HG02759 (cell line): Measurements from ENCODE around the gene SKI.

Experiments used
- ATAC-seq: cut with Tn5 transposase; IDR thresholded peaks from one replicate; pipeline ENCODE4 v1.9.1; 2021; ENCODE audit warnings: mild to moderate bottlenecking, moderate library complexity; ENCODE audit not compliant: unreplicated experiment

Gene SKI

DNA sequence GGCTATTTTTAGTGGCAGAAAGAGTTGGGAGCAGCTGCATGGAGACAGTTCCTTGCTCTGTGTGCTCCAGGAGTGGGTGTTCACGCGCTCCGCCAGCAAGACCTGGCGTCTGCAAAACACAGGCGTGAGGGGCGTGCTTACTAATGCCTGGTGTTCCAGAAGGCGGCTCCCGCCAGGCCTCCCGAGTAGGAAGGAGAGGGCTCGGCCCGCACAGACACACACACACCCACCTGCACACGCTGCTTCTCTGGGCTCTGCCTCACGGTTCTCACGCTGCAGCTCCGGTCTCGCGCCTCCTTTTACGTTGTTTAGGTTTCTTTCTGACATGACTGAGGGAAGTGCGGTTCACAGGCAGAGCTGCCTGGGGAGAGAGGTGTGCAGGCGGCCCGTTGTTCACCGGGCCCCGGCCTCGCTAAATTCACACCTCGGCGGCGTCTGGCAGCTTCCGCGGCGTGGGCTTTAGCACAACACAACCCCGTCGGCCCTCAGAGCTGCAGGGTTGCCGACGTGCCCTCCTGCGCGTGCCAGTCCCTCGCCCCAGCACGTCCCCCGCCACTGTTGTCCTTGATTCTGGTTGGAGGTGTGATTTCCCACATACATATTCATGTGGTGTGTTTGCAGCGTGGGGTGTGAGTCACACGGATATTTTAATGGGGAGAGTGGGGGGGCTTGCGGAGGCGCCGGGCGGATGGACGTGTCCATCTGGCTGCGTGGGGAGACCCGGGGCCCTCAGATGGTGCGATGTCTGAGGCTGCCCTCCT, 77.0 kb downstream of the SKI start:
- no peak for ATAC-seq

DNA sequence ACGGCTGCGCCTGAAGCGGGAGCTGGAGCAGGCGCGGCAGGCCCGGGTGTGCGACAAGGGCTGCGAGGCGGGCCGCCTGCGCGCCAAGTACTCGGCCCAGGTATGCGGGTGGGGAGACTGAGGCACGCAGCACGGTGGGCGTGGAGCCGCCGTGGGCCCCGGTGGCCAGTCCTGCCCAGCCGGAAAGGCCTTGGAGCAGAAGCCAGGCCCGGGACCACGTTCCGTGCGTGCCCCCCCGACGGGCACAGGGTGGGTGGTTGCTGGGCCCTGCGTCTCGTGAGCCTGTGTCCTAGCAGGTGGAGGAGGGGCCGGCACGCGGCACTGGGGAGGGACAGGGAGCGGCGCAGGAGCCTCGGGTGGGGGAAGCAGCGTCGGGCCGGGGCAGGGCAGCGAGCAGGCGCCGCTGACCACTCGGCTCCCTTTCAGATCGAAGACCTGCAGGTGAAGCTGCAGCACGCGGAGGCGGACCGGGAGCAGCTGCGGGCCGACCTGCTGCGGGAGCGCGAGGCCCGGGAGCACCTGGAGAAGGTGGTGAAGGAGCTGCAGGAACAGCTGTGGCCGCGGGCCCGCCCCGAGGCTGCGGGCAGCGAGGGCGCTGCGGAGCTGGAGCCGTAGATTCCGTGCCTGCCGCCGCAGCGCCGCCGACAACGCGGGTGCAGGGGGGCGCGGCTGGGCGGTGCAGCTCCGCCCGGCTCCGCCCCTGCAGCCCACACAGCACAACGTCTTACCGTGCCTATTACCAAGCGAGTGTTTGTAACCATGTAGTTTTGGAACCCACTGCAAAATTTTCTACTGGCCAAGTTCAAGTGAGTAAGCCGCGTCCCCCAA, 78.2 kb downstream of the SKI start:
- no peak for ATAC-seq

DNA sequence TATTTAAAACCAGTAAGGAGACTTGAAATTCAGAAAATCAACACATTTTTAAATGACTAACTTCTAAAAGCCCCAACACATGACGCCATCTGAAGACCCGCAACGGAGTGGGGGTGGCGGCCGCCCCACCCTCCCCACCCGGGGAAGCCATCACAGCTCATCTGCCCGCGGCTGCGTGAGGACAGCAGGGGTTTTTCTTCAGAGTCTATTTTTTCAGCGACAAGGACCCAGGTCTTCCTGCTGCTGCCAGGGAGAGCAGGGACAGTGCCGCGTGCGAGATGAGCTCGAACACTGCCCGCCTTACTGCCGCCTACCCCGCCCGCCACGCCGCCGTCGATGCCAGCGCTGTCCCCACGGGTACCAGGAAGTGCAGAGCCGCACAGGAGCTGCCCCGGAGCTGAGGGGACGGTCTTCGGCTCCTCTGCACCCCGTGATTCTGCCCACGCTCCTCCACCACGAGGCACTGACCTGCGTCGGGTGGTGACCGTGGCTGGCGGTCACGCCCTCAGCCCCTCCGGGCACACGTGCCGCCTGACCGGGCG, 79.0 kb downstream of the SKI start:
- no peak for ATAC-seq

DNA sequence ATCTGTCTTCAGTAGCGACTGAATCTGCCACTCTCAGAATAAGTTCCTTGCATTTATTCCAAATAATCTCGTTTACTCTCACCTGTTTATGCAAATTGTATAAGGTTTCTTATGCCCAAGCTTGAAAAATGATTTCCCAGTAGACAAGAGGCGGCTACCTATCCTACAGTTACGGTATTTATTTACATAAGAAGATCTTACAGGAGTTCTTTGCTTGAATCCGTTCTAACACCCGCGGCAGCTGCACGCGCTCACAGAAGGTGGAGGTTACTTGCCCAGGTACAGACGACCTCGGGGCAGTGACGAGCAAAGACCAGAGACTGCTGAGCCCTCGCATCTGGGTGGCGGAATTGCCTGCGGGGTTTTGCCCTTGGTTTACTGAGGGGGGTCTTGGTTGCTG, 79.9 kb downstream of the SKI start:
- ATAC-seq: no peak

DNA sequence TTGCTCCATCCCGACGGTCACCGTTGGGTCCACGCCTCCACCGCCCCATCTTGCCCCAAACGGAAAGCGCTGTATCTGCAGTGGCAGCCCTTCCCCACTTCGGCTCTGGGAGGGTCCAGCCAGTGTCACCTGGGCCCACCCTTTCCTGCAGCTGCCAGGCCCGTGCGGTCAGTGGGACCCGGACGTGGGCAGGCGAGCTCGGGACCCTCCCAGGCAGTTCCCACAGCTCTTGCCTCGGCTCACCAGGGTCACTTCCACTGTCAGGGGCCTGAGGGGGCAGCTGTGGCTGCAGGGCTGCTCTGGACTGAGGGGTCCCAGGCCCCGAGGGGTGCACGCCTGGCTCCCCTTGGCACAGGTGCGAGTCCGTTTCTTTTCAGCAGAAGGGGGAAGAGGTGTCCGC, 80.7 kb downstream of the SKI start:
- no peak for ATAC-seq

DNA sequence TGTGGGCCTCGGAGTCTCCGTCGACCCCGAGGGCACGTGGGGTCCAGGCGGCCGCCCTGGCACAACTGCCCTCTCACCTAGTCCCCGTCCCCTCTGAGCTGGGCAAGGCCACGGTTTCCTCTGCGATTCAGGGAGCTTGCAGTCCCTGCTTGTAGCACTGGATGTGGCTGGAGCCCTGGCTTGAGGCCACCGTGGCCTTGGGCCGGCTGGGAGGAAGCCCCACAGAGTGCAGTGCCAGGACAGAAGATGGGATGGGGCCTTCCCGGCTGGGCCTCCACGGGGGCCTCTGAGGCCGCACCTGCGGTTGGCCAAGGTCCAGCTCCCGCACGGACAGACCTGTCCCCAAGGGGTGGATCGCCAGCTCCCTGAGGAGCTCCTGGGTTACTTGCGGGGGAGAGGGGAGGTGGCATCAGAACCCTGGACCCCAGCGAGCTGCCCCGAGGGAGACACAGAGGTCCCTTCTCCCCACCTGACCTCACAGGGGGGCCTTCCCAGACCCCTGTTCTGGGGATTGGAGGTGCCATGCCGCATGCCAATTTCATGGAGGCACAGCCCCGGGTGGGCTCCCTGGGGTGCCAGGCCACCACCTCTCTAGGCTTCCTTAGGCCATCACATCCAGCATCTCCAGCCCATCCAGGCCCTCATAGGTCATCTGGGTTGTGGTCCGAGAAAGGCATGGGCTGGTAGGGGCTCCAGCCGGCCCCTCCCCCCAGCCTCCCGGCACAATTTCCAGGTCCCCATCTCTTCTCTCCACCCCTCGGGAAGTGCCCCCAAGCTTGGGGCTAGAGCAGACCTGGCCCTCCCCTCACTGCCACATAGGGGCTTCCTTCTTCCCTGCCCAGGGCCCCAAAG, 82.4 kb downstream of the SKI start:
- no peak for ATAC-seq

DNA sequence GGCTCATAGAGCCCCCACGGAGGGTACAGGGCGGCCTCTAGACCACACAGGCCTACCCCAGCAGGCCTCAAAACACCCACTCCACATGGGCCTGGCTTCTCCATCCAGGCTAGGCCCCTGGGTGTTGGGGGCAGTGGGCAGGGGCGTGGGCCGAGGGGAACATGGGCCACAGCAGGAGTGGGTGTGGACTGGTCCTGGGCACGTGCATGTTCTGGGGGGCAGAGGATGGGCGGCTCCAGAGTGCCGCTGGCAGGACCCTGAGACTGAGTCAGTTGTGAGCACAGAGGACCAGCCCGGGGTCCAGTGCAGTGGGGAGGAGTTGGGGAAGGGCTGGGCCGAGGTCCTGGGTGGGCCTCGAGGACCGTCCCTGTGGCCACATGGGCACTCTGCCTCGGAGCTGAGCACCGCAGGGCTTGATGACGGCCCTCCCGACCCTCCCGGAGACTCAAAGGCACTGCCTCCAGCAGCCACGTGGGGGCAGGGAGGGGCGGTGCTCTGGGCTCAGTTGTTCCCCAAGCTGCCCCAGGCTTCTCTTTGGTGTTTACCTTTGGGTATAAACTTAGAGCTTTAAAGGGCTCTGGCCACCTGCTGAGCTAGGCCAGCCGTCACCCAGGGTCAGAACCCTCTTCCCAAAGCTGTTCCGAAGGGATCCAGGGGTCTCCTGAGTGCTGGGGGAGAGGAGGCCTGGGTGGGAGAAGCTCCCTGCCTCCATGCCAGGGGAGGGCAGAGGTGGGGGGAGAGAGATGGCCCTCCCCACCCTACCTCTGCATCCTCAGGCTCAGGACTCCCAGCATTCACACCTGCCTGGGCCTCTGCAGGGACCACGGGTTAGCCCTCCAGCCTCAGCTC, 83.3 kb downstream of the SKI start:
- no peak for ATAC-seq

DNA sequence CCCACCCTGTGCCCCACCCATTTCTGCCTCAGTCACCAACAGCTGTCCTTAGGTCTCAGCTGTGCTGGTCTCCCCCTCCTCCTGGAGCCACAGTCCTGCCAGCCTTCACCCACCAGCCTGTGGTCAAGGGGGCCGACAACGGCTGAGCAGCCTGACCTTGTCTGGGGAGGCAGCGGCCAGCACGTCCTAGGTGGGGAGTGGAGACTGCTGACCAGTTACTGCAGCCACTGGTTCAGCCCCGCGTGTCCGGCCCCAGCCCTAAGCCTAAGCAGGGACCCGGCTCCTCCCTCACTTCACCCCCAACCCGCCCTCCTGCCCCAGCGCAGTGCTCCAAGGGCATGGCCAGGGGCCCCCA, 84.0 kb downstream of the SKI start:
- no peak for ATAC-seq

DNA sequence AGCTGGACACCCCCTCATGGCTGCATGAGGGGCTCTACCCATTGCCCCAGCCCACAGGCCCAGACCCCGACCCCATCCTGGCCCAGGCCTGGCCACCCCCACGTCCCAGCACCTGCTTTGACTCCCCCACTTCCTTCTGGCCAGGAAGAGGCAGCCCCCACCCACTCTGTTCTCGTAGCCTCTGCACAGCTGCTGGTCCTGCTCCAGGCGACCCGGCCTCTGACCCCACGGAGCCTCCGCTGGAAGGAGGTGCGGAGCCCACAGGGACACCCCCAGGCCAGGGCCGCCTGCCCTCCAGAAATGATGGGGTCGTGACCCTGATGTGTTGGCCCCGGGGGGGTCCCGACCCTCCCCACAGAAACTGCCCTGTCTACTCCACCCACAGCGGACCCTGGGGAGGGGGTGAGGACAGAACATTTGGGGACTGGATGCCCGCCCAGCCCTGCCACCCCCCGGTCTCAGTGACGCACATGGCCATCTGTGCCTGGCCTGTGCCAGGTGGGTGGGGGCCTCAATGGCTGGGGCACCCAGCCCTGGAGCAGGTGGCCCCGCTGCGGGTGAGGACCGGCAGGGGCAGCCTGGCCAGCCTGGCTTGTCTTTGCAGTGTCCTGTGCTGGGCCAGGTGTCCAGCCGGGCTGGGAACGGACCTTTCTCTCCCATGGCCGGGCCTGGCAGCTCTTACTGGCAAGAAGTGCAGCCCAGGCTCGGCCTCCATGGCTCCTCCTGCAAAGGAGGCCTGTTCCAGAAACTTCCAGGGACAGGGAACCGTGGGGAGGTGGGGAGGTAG, 84.6 kb downstream of the SKI start:
- no peak for ATAC-seq

DNA sequence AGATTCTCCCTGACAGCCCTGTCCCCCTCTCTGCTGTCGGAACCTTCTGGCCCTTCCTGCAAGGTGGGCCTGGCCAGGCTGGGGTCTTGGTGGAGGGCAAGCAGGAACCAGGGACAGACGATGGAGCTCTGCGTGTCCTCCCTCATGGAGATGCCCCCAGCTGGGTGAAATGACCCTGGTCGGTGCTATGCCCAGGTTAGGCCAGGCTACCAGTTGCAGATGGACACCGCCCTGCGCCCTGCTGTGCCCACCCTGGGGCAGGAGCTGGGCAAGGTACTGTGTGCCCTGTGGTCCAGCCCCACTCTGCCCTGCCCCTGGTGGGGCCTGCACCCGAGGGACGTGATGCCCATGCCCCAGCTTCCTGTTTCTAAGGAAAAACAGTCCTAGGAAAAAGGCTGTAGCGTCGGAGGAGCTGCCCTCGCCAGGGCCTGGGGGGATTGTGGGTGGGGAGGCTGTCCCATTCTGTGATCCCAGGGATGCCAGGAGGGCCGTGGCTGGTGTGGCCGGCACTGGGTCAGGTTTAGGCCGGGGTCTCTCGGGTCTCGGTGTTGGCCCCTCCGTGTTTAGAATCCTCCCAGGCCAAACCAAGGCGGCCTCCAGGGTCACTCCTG, 85.6 kb downstream of the SKI start:
- no peak for ATAC-seq

DNA sequence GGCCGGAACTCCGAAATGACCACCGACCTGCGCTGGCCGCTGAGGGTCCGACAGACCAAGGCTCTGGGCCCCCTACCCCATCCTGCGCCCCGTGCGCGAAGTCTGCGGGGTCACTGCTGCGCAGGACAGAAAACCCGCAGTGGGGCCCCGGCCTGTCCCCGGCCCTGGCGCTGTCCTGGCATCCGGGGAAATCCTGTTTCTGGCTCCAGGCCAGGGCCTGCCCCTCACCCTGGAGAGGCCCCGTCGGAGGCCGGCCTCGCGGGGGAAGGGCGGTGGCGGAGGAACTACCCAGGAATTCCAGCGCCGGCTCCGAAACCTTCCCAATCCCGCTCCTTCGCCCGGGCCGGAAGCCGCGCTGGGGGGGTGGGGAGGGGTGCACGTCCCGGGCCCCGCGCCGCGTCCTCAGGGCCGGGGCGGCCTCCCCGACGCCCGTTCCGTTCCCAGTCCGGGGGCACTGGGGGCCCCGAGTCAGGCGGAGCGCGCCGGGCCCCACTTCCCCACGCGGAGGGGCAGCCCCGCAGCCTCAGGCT, 86.2 kb downstream of the SKI start:
- no peak for ATAC-seq

DNA sequence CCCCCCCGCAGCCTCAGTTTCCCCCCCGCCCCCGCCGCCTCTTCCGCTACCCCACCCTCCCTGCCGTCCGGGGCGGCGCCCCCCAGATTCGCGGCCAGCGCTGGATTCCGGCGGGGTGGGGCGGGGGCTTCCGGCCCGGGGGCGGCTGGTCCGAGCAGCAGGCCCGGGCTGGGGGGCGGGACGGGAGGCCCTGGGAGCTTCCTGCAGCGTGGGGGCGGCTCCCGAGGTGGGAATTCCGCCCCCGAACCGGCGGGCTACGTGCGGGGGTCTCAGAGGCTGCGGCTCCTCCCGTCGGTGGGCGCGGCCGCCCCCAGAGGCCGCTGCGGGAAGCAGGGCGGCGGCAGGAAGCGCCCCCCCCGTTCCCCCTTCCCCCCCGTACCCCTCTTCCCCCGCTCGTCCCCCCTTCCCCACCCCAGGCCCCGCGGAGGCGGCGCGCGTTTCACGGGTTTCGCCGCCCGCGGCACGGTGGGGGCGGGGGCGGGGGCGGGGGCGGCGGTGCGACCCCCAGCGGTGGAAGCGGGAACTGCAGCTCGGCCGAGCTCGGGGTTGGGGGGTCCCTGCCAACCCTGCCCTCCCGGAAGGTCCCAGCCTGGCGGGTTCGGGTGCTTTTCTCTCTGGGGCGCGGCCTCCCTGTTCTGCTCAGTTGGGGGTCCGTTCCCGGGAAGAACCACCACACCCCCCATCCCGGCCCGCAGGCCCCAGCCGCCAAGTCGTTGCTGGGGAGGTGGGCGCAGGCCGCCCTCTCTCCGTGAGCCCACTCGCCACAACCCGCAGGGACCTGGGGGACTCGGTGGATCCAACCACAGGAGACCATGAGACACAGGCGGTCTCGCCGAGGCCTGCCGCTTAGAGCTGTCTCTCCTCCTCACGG, 86.9 kb downstream of the SKI start:
- no peak for ATAC-seq

DNA sequence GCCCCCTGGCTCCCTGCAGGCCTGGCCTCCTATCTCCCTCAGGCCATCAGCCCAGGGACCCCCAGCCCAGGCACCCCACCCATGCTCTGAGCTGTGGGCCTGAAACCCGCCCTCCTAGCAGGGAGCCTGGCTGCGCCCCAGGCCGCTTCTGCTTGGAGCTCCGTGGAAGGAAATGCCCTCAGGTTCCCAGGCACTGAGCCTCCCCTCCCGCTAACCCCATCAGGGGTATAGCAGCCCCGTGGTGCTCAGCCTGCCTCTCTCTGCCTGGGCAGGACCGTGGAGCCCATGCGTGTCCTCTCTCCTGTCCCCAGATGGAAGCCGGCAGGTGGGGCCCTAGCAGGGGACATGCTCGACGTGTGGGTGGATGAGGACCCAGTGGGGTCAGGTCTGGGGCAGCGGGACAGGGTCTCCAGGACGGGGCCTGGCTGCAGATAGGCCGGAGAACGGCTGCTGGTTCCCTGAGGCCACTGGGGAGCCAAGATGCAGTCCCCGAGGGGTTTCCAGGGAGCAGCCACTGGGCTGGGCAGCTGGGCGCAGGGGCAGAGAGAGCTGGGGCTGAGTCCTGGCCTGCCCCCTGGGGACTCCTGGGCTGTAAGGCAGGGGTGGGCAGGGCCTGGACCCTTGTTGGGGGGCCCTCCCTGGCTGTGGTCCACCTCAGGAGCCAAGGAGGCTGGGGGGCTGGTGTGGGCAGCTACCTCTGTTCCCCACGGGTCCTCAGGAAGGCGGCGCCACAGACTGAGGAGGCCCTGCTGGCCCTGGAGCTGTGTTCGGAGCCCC, 87.7 kb downstream of the SKI start:
- ATAC-seq: no peak

DNA sequence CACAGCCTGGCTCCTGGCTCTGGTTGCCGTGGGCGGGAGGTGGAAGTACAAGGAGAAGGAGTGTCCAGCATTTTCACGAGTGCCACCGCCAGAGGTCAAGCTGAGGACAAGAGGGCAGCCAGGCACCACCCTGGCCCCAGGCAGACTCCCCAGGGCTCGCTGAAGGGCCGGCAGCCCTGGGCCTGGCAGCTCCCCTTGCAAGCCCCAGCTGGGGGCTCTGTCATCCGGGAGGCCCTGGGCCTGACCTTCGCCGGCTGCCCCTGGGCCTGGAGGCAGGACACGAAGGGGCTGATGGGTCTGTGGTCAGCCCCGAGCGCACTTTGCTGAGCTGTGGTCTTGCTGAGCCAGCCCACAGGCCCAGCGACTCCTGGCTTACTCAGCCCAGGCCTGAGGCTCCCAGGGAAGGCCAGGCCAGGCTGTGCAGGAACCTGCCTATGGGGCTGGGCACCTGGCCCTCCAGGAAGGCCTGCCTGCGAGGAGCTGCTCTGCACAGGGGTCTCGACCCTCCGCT, 88.4 kb downstream of the SKI start:
- no peak for ATAC-seq

DNA sequence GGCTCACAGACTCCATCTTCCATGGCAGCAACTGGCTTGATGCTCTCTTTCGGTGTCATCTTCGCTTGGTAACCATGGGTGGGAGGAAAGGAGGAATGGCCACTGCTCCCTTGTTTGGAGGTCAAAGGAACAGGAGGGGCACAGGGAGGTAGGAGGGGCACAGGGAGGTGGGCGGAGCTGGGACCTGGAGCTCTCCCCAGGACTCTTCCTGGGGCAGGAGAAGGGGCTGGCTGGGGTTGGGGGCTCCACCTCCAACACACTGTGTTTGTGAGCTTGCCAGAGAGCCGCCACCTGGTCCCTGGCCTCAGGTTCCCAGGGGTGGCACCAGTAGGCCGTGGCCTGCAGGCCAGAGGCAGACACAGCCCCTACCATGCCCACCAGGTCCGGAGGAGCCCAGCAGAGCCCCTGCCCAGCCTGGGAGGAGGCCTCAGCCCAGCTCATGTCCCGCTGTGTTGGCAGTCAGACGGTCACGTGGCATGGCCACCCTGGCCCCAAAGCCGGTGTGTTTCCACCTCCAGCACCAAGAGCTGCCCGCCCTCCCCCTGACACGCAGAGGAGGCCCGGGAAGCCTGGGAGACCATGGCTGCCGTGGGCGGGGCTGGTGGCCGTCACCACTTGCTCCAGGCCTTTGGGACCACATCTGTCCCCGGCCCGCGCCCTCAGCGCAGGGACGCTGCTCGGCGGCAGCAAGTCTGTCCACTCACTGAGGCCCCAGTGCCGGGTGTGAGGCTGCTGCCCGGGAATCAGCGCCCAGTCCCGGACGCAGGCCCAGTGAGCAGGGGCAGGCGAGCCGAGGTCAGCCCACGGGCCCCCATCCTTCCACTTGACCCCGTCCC, 89.3 kb downstream of the SKI start:
- no peak for ATAC-seq
